ENCODE results near the gene IGF2BP1.
"Not testable (repeated sequence)": the region's sequence is repeated elsewhere in the genome, so short reads cannot be mapped to it uniquely, and the experiment has no call there.

IGF2BP1 gene

DNA sequence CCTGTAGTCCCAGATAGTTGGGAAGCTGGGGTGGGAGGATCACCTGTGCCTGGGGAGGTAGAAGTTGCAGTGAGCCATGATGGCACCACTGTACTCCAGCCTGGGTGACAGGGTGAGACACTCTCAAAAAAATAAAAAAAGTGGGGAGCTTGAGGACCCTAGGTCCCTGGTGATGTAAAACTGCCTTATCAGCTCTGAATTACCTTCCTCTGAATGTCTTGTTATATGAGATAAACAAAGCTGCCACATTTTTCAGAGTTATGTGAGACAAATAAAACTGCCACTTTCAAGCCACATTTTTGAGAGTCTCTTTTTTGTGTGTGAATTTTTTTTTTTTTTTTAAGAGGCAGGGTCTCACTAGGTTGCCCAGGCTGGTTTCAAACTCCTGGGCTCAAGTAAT, 103.4 kb downstream of the IGF2BP1 start:
- DNase-seq (ENCODE audit: low read depth in 2 of 2): no peak

DNA sequence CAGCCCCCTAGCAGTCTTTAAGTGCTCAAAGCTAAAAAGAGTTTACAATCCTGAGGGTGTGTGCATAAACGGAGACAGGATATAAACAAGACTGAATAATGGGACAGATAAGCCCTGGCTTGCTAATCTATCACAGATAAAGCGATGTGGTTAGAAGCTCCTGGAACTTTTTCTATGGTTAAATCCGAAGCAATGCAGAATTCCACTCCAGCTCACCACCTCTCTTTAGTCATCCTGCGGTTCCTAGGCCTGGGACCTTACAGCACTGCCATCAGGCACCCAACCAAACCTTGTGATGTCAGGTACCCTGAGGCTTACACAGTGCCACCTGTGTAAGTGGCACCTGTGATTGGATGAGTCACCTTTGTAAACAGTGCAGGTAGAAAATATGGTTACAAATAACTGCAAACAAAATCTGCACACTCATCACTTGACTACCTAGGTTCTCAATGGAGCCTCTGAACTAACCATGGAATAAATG, 103.9 kb downstream of the IGF2BP1 start:
- no peak for DNase-seq (ENCODE audit: low read depth in 2 of 2)

DNA sequence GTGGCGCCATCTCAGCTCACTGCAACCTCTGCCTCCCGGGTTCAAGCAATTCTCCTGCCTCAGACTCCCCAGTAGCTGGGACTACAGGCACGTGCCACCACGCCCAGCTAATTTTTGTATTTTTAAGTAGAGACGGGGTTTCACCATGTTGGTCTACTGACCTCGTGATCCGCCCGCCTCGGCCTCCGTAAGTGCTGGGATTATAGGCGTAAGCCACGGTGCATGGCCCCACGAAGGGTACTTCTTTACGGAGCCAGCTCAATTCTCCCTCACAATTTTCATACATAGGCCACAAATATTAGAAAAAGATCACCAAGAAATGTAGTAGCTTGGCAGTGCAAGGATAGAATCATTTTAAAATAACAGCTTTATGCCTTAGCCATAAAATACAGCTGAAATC, 106.2 kb downstream of the IGF2BP1 start:
- DNase-seq (ENCODE audit: low read depth in 2 of 2): not testable (repeated sequence)

DNA sequence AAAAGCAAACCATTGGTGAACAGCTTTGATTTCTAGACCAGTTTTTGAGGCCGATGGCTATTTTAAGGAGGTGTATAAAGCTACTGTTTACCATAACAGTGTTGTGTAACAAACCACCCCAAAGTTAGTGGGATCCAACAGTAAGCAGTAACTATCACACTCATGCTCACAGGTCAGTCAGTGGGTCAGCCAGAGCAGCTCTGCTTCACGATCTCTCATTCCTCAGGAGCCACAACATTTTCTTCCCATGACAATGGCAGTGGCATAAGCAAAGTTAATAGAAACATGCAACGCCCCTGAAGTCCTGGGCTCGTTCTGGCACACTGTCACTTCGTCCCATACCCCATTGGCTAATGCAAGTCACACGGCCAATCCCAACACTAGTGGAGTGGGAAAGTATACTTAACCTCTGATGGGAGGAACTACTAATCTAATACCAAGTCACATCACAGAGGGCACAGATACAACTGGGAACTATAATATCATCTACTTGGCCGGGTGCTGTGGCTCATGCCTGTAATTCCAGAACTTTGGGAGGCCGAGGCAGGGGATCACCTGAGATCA, 107.4 kb downstream of the IGF2BP1 start:
- no peak for DNase-seq (ENCODE audit: low read depth in 2 of 2)

All from stimulated activated CD4-positive, alpha-beta T cell treated with anti-CD3 and anti-CD28 coated beads, Interleukin-1b, Interleukin-23, amount 100 ng/mL, for 1 hour (primary cell).